Stomach (tissue), 4 donors: ENCODE results near the gene LTO1.

ENCODE experiments used
- POLR2A ChIP-seq, 4 donors: fragments of 450-650 bp; IDR thresholded peaks; one replicate each; pipeline ENCODE4 v1.6.1; 2016; ENCODE audit warnings: antibody characterized with exemption in 4 of 4, control low read depth in 2 of 4, mild to moderate bottlenecking in 1 of 4, moderate library complexity in 1 of 4
- TF ChIP-seq, protein P1 (sequence below), 7 experiments: fragments of 450-650 bp in 4 of 7; fragments of 200-600 bp in 3 of 7; sonication (generic) in 3 of 7; IDR thresholded peaks; one replicate each; pipeline ENCODE4 v1.5.1; 2016 to 2019; ENCODE audit warnings: antibody characterized with exemption in 7 of 7, control low read depth in 2 of 7, mild to moderate bottlenecking in 1 of 7

DNA sequence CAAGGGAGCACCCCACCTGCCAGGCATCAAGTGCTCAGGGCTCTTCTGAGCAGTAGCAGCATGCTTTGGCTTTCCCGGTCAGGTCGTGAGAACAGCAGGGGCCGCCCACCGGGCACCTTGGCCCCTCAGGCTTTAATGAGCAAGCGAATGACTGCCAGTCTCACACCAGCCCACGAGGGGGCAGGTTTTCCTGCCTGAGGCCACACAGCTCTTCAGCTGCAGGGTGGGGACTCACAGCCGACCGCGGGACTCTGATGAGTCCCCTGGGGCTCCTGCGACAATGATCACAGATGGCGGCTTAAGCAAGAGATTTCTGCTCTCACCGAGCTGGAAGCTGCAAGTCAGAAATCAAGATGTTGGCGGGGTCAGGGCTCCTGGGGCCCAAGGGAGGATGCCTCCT lies 43.0 kb upstream of the LTO1 start:
- TF ChIP-seq, protein P1, sequence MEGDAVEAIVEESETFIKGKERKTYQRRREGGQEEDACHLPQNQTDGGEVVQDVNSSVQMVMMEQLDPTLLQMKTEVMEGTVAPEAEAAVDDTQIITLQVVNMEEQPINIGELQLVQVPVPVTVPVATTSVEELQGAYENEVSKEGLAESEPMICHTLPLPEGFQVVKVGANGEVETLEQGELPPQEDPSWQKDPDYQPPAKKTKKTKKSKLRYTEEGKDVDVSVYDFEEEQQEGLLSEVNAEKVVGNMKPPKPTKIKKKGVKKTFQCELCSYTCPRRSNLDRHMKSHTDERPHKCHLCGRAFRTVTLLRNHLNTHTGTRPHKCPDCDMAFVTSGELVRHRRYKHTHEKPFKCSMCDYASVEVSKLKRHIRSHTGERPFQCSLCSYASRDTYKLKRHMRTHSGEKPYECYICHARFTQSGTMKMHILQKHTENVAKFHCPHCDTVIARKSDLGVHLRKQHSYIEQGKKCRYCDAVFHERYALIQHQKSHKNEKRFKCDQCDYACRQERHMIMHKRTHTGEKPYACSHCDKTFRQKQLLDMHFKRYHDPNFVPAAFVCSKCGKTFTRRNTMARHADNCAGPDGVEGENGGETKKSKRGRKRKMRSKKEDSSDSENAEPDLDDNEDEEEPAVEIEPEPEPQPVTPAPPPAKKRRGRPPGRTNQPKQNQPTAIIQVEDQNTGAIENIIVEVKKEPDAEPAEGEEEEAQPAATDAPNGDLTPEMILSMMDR (IDR thresholded peaks at IDR 0.05) = no peak
- TF ChIP-seq POLR2A (IDR thresholded peaks at IDR 0.05) = no peak
